Esophagus squamous epithelium (tissue), 4 donors: ENCODE results near the gene CBFA2T3.

Source experiments
- CTCF ChIP-seq, 6 experiments: fragments of 450-650 bp in 4 of 6; fragments of 200-600 bp in 2 of 6; sonication (generic) in 2 of 6; IDR thresholded peaks; one replicate each; pipeline ENCODE4 v1.5.1; 2016 to 2019; ENCODE audit warnings: antibody characterized with exemption in 6 of 6, mild to moderate bottlenecking in 4 of 6, moderate library complexity in 4 of 6
- POLR2A ChIP-seq, 4 donors: fragments of 450-650 bp; IDR thresholded peaks; one replicate each; pipeline ENCODE4 v1.6.1; 2017; ENCODE audit warnings: antibody characterized with exemption in 4 of 4, mild to moderate bottlenecking in 4 of 4, moderate library complexity in 3 of 4

- TF ChIP-seq CTCF (IDR thresholded peaks at IDR 0.05) (no peak), POLR2A (IDR thresholded peaks at IDR 0.05) (no peak)
Measured at GRCh38 chr16:88929091-88929445, 47.9 kb downstream of the CBFA2T3 start.
